Endothelial cell (in vitro differentiated cells): ENCODE data around the gene YEATS4. TPM values are rescaled to one million over a fixed set of nuclear protein-coding genes. Genes with fewer than 3 reads are reported as not detected.

Source experiments
- DNase-seq: peaks from one replicate; pipeline ENCODE4 v3.0.0; 2021; ENCODE audit warnings: low spot score
- H3K27ac Mint-ChIP-seq: one replicate; pipeline ENCODE4 v1.8.0; 2021; ENCODE audit warnings: mixed read lengths, inconsistent platforms; ENCODE audit not compliant: unreplicated experiment
- H3K27me3 Mint-ChIP-seq: one replicate; pipeline ENCODE4 v1.8.0; 2021; ENCODE audit warnings: mild to moderate bottlenecking, moderate library complexity, mixed read lengths, inconsistent platforms; ENCODE audit not compliant: unreplicated experiment
- H3K36me3 Mint-ChIP-seq: one replicate; pipeline ENCODE4 v1.8.0; 2021; ENCODE audit warnings: mild to moderate bottlenecking, low read depth, mixed read lengths, inconsistent platforms; ENCODE audit not compliant: unreplicated experiment
- H3K4me1 Mint-ChIP-seq: one replicate; pipeline ENCODE4 v1.8.0; 2021; ENCODE audit warnings: mild to moderate bottlenecking, mixed read lengths, inconsistent platforms; ENCODE audit not compliant: unreplicated experiment
- H3K4me3 Mint-ChIP-seq: one replicate; pipeline ENCODE4 v1.8.0; 2021; ENCODE audit warnings: mild to moderate bottlenecking, mixed read lengths, inconsistent platforms; ENCODE audit not compliant: unreplicated experiment
- H3K9me3 Mint-ChIP-seq: one replicate; pipeline ENCODE4 v1.8.0; 2021; ENCODE audit warnings: mixed read lengths, inconsistent platforms; ENCODE audit not compliant: unreplicated experiment
- CTCF ChIP-seq: fragments of 200-600 bp; sonication (generic); IDR thresholded peaks from one replicate; pipeline ENCODE4 v1.5.0; 2021; ENCODE audit warnings: antibody characterized with exemption; ENCODE audit not compliant: unreplicated experiment
- total RNA-seq: library from RNA; stranded (reverse); fragmentation: NEBNext Ultra II Directional; extraction: Animal tissue kit (Norgen Biotek cat#: 25700); gene quantifications from one replicate; pipeline ENCODE4 v1.2.1, GENCODE V29; 2021; ENCODE audit not compliant: unreplicated experiment

YEATS4 gene
- total RNA-seq, 1 donor from 2014 or later, result 16.8 TPM

- Mint-ChIP-seq H3K4me3 (no peak overlapping the region), H3K4me1 (peaks cover 8% of the 10 kb centered on the region), H3K36me3 (no peaks in the 10 kb centered on the region), H3K9me3 (peaks cover 4% of the 10 kb centered on the region), H3K27me3 (no peaks in the 10 kb centered on the region), H3K27ac (no peak overlapping the region)
- no peak for TF ChIP-seq CTCF
- no peak for DNase-seq
Observed at GRCh38 chr12:69324797-69325466, 34.6 kb upstream of the YEATS4 start.

GRCh38 chr12:69328426-69328825, 31.1 kb upstream of the YEATS4 start:
- no peak overlapping the region for H3K27ac Mint-ChIP-seq

GRCh38 chr12:69329669-69330428, 29.7 kb upstream of the YEATS4 start:
- Mint-ChIP-seq H3K4me3 (no peak overlapping the region), H3K27ac (no peak overlapping the region), H3K9me3 (no peaks in the 10 kb centered on the region), H3K36me3 (no peaks in the 10 kb centered on the region), H3K4me1 (peaks cover 15% of the 10 kb centered on the region), H3K27me3 (no peaks in the 10 kb centered on the region)
- DNase-seq, result no peak
- no peak for TF ChIP-seq CTCF

More at GRCh38 chr12:69328426-69328825, 31.1 kb upstream of the YEATS4 start:
- TF ChIP-seq CTCF, result no peak
- Mint-ChIP-seq H3K27me3 (no peaks in the 10 kb centered on the region), H3K4me1 (peaks cover 15% of the 10 kb centered on the region), H3K36me3 (no peaks in the 10 kb centered on the region), H3K9me3 (no peaks in the 10 kb centered on the region), H3K4me3 (no peak overlapping the region)
- no peak for DNase-seq

GRCh38 chr12:69330475-69331473, 28.8 kb upstream of the YEATS4 start:
- no peaks in the 10 kb centered on the region for H3K36me3 Mint-ChIP-seq
- H3K27ac Mint-ChIP-seq, result no peak overlapping the region
- H3K9me3 Mint-ChIP-seq, result no peaks in the 10 kb centered on the region
- peaks cover 15% of the 10 kb centered on the region for H3K4me1 Mint-ChIP-seq
- peak; percentile 25 for DNase-seq
- no peak for TF ChIP-seq CTCF
- no peaks in the 10 kb centered on the region for H3K27me3 Mint-ChIP-seq
- H3K4me3 Mint-ChIP-seq, result peak overlapping the region; percentile 80
